ENCODE measurements around the gene TFIP11.

- TF ChIP-seq RXRA (IDR thresholded peaks at IDR 0.05) = no peak
- TF ChIP-seq CTCF (IDR thresholded peaks at IDR 0.05; ENCODE audit: low read depth, low read length, missing input control) = no peak
- TF ChIP-seq TAF1 (conservative IDR thresholded peaks at IDR 0.05) = no peak
- no peak for TF ChIP-seq GABPA (IDR thresholded peaks at IDR 0.05 in 1 of 2, conservative IDR thresholded peaks at IDR 0.05 in 1 of 2)
- TF ChIP-seq ATF3 (IDR thresholded peaks at IDR 0.05) = no peak
- no peak for TF ChIP-seq MAX (IDR thresholded peaks at IDR 0.05)
- TF ChIP-seq YY1 (IDR thresholded peaks at IDR 0.05) = no peak
These were observed 25.9 kb downstream of the TFIP11 start for GRCh38 chr22:26486394-26486793.

Data from liver (tissue), 3 donors.